ENCODE measurements around the gene HPCAL1. TPM values are rescaled to one million over a fixed set of nuclear protein-coding genes. Genes with fewer than 3 reads are reported as not detected.

HPCAL1 gene
- total and polyA plus RNA-seq, 10 of the 15 experiments (the other 5 are each of a cell fraction or from before 2014, with no cell fraction given): 0.40 to 12.8 (median 7.9) TPM

DNA sequence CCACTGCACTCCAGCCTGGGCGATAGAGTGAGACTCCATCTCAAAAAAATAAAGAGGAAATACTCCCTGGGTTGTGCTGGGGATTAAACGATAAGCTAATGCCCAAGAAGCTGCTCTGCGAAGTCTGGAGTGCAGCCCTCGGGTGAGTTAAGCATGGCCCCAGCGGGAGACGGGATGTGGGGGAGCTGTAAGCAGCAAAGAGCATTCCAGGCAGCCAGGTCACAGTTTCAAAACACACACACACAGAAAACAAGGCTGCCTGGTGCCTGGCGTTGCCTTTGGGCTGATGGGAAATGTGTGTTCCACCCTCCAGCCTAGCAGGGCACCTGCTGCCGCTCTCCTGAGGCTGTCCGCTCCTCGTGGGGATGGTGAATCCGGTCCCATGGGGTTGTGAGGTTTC is 121.3 kb downstream of the HPCAL1 start:
- Histone ChIP-seq H3K79me2 (ENCODE audit: control insufficient read depth, insufficient read depth, low read length) (no peaks in the 10 kb centered on the region), H2AFZ (ENCODE audit: control insufficient read depth, low read depth, low read length) (no peak overlapping the region), H3K27ac (ENCODE audit: control insufficient read depth, insufficient read depth) (no peak overlapping the region), H3K4me2 (ENCODE audit: control insufficient read depth, insufficient read depth) (no peak overlapping the region), H3K36me3 (ENCODE audit: control insufficient read depth in 2 of 2, insufficient read depth in 2 of 2, low read length in 1 of 2) (no peaks in the 10 kb centered on the region; a peak in 1 of 4 replicates), H3K4me3 (no peak overlapping the region), H3K9ac (ENCODE audit: control insufficient read depth, insufficient read depth, low read length) (no peak overlapping the region), H3K4me1 (ENCODE audit: control insufficient read depth, insufficient read depth, low read length) (no peaks in the 10 kb centered on the region), H4K20me1 (ENCODE audit: control insufficient read depth, insufficient read depth) (no peaks in the 10 kb centered on the region), H3K9me3 (replicated peaks; ENCODE audit: control insufficient read depth, insufficient read depth, low read length) (no peaks in the 10 kb centered on the region), H3K27me3 (replicated peaks in 1 of 2; ENCODE audit: control insufficient read depth in 2 of 2, insufficient read depth in 2 of 2, low read length in 1 of 2) (no peaks in the 10 kb centered on the region)
- RAD21 ChIA-PET (ENCODE audit: unreplicated experiment): interaction anchor here (1.1 kb wide), 1 partner anchor 15 kb away, joined by 5 read pairs; no protein-coding TSS in a partner anchor
- SMC1A ChIA-PET (ENCODE audit: uncharacterized antibody, unreplicated experiment): no interaction called here
- ATAC-seq (no peak), FAIRE-seq (no peak), DNase-seq (ENCODE audit: low read depth, low spot score) (no peak)
- POLR2A ChIA-PET: no interaction called here
- CTCF ChIA-PET: interaction anchor here (1.2 to 2.2 kb wide), 3 partner anchors 11 to 299 kb away, joined by 3 to 10 read pairs (median 7); no protein-coding TSS in a partner anchor
- intact Hi-C loops (cut with micrococcal nuclease; ENCODE audit: unreplicated experiment) (no loop called here), in situ Hi-C loops (cut with MboI) (no loop called here)
- WGBS (ENCODE audit: insufficient coverage, insufficient replicate concordance, low lambda C conversion rate, missing lambda C conversion rate): 66% methylated on average over 11 of the region's 11 CpGs
- BruUV-seq (replicated peaks): no TSS peak
- no peak for TF ChIP-seq ZNF217 (IDR thresholded peaks at IDR 0.05)

- H3K9me3 ChIP-seq (replicated peaks; ENCODE audit: control insufficient read depth, insufficient read depth, low read length): no peaks in the 10 kb centered on the region
- DNase-seq (ENCODE audit: low read depth, low spot score) (no peak), FAIRE-seq (no peak), ATAC-seq (no peak)
- CTCF ChIA-PET: interaction anchor here (1.2 to 2.2 kb wide), 3 partner anchors 10 to 300 kb away, joined by 3 to 10 read pairs (median 7); no protein-coding TSS in a partner anchor
- H3K4me3 ChIP-seq: no peak overlapping the region
- no peaks in the 10 kb centered on the region for H4K20me1 ChIP-seq (ENCODE audit: control insufficient read depth, insufficient read depth)
- H3K9ac ChIP-seq (ENCODE audit: control insufficient read depth, insufficient read depth, low read length): no peak overlapping the region
- BruUV-seq (replicated peaks): no TSS peak
- SMC1A ChIA-PET (ENCODE audit: uncharacterized antibody, unreplicated experiment): interaction anchor here (0.9 kb wide), 1 partner anchor 10 kb away, joined by 3 read pairs; no protein-coding TSS in a partner anchor
- no peaks in the 10 kb centered on the region; a peak in 1 of 4 replicates for H3K36me3 ChIP-seq (ENCODE audit: control insufficient read depth in 2 of 2, insufficient read depth in 2 of 2, low read length in 1 of 2)
- no peaks in the 10 kb centered on the region for H3K4me1 ChIP-seq (ENCODE audit: control insufficient read depth, insufficient read depth, low read length)
- no peak overlapping the region for H2AFZ ChIP-seq (ENCODE audit: control insufficient read depth, low read depth, low read length)
- intact Hi-C loops (cut with micrococcal nuclease; ENCODE audit: unreplicated experiment) (no loop called here), in situ Hi-C loops (cut with MboI) (no loop called here)
- POLR2A ChIA-PET: no interaction called here
- H3K4me2 ChIP-seq (ENCODE audit: control insufficient read depth, insufficient read depth): no peak overlapping the region
- H3K27ac ChIP-seq (ENCODE audit: control insufficient read depth, insufficient read depth): no peak overlapping the region
- RAD21 ChIA-PET (ENCODE audit: unreplicated experiment): interaction anchor here (1.1 kb wide), 1 partner anchor 16 kb away, joined by 5 read pairs; no protein-coding TSS in a partner anchor
- no peaks in the 10 kb centered on the region for H3K27me3 ChIP-seq (replicated peaks in 1 of 2; ENCODE audit: control insufficient read depth in 2 of 2, insufficient read depth in 2 of 2, low read length in 1 of 2)
- H3K79me2 ChIP-seq (ENCODE audit: control insufficient read depth, insufficient read depth, low read length): no peaks in the 10 kb centered on the region
- 11% methylated on average over 8 of the region's 8 CpGs for WGBS (ENCODE audit: insufficient coverage, insufficient replicate concordance, low lambda C conversion rate, missing lambda C conversion rate)
- TF ChIP-seq GABPA (IDR thresholded peaks at IDR 0.05; ENCODE audit: low read depth): no peak
- TF ChIP-seq, protein P1, sequence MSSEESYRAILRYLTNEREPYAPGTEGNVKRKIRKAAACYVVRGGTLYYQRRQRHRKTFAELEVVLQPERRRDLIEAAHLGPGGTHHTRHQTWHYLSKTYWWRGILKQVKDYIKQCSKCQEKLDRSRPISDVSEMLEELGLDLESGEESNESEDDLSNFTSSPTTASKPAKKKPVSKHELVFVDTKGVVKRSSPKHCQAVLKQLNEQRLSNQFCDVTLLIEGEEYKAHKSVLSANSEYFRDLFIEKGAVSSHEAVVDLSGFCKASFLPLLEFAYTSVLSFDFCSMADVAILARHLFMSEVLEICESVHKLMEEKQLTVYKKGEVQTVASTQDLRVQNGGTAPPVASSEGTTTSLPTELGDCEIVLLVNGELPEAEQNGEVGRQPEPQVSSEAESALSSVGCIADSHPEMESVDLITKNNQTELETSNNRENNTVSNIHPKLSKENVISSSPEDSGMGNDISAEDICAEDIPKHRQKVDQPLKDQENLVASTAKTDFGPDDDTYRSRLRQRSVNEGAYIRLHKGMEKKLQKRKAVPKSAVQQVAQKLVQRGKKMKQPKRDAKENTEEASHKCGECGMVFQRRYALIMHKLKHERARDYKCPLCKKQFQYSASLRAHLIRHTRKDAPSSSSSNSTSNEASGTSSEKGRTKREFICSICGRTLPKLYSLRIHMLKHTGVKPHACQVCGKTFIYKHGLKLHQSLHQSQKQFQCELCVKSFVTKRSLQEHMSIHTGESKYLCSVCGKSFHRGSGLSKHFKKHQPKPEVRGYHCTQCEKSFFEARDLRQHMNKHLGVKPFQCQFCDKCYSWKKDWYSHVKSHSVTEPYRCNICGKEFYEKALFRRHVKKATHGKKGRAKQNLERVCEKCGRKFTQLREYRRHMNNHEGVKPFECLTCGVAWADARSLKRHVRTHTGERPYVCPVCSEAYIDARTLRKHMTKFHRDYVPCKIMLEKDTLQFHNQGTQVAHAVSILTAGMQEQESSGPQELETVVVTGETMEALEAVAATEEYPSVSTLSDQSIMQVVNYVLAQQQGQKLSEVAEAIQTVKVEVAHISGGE (CRISPR knock-in tag; IDR thresholded peaks at IDR 0.05): no peak
- no peak for TF ChIP-seq PBX3 (IDR thresholded peaks at IDR 0.05; ENCODE audit: insufficient replicate concordance, low read depth, low read length)
- no peak for TF ChIP-seq KAT2A (conservative IDR thresholded peaks at IDR 0.05; ENCODE audit: control insufficient read depth, low read depth, low read length)
- TF ChIP-seq SMAD5 (IDR thresholded peaks at IDR 0.05; ENCODE audit: low read depth): no peak
- no peak for TF ChIP-seq STAT1 (conservative IDR thresholded peaks at IDR 0.05)
- no peak for TF ChIP-seq BCLAF1 (IDR thresholded peaks at IDR 0.05)
These were observed 122.3 kb downstream of the HPCAL1 start for GRCh38 chr2:10424916-10425505.
